ENCODE results near the gene EFNA5. TPM values are rescaled to one million over a fixed set of nuclear protein-coding genes. Genes with fewer than 3 reads are reported as not detected.

The EFNA5 gene
- total and polyA plus RNA-seq, 2 donors from 2014 or later: 5.9 to 54.4 TPM

DNA sequence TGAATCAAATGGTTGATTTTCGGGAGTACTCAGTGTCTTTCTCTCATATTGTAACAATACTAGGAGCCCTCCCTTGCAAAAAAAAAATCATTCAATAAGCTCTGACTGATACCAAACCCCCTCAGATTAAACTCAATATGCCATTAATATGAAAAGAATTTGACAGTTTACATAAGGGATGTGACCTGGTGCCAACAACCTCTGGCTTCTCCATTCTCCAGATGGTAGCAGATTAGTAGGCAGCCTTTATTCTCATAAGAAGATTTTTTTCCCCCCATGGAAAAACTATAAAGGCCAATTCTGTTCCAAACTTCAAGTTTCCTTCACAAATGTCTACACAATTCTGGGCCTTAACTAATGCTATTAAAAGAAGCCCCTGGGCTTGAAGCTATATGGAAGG is 96.5 kb downstream of the EFNA5 start:
- intact Hi-C loops (cut with DNase I): no loop called here
- TF ChIP-seq, protein P1, sequence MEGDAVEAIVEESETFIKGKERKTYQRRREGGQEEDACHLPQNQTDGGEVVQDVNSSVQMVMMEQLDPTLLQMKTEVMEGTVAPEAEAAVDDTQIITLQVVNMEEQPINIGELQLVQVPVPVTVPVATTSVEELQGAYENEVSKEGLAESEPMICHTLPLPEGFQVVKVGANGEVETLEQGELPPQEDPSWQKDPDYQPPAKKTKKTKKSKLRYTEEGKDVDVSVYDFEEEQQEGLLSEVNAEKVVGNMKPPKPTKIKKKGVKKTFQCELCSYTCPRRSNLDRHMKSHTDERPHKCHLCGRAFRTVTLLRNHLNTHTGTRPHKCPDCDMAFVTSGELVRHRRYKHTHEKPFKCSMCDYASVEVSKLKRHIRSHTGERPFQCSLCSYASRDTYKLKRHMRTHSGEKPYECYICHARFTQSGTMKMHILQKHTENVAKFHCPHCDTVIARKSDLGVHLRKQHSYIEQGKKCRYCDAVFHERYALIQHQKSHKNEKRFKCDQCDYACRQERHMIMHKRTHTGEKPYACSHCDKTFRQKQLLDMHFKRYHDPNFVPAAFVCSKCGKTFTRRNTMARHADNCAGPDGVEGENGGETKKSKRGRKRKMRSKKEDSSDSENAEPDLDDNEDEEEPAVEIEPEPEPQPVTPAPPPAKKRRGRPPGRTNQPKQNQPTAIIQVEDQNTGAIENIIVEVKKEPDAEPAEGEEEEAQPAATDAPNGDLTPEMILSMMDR (IDR thresholded peaks at IDR 0.05; ENCODE audit: borderline replicate concordance, extremely low read depth, insufficient read depth): no peak
- H3K27me3 ChIP-seq (ENCODE audit: control insufficient read depth, insufficient read depth, low read length): no peaks in the 10 kb centered on the region
- no peak overlapping the region for H3K4me3 ChIP-seq (ENCODE audit: low read length in 3 of 3)
- FAIRE-seq: no peak
- no peaks in the 10 kb centered on the region for H3K9me3 ChIP-seq (ENCODE audit: control insufficient read depth in 2 of 3, insufficient read depth in 1 of 3, low read length in 3 of 3)
- H3K36me3 ChIP-seq (ENCODE audit: control insufficient read depth in 2 of 3, insufficient read depth in 3 of 3, low read length in 3 of 3): no peaks in the 10 kb centered on the region
- DNase-seq: no peak
- H3K9ac ChIP-seq (ENCODE audit: low read length in 3 of 3): no peak overlapping the region
- peaks cover 3 to 8% (median 6%) of the 10 kb centered on the region in 3 donors for H3K4me1 ChIP-seq (ENCODE audit: control insufficient read depth in 2 of 3, insufficient read depth in 2 of 3, low read depth in 1 of 3, low read length in 3 of 3)
- H3K27ac ChIP-seq (ENCODE audit: low read depth in 2 of 2, low read length in 2 of 2): no peak overlapping the region

- TF ChIP-seq, protein P1 (IDR thresholded peaks at IDR 0.05; ENCODE audit: borderline replicate concordance, extremely low read depth, insufficient read depth): no peak
- FAIRE-seq (no peak), DNase-seq (no peak)
- Histone ChIP-seq H3K4me3 (ENCODE audit: low read length in 3 of 3) (no peak overlapping the region), H3K27ac (ENCODE audit: low read depth in 2 of 2, low read length in 2 of 2) (no peak overlapping the region), H3K36me3 (ENCODE audit: control insufficient read depth in 2 of 3, insufficient read depth in 3 of 3, low read length in 3 of 3) (no peaks in the 10 kb centered on the region), H3K4me1 (ENCODE audit: control insufficient read depth in 2 of 3, insufficient read depth in 2 of 3, low read depth in 1 of 3, low read length in 3 of 3) (peaks cover 0 to 8% (median 6%) of the 10 kb centered on the region in 3 donors), H3K9me3 (ENCODE audit: control insufficient read depth in 2 of 3, insufficient read depth in 1 of 3, low read length in 3 of 3) (no peaks in the 10 kb centered on the region), H3K9ac (ENCODE audit: low read length in 3 of 3) (peak overlapping the region in 1 of 3 donors; percentile 17), H3K27me3 (ENCODE audit: control insufficient read depth, insufficient read depth, low read length) (no peaks in the 10 kb centered on the region)
- intact Hi-C loops (cut with DNase I): no loop called here
Observed at GRCh38 chr5:107572715-107573368, 97.9 kb downstream of the EFNA5 start.

- peak overlapping the region; percentile 47 to 83 (median 64) for H3K4me3 ChIP-seq (ENCODE audit: low read length in 3 of 3)
- TF ChIP-seq, protein P1 (IDR thresholded peaks at IDR 0.05; ENCODE audit: borderline replicate concordance, extremely low read depth, insufficient read depth): peak; percentile 93
- DNase-seq: peak; percentile 95 to 97 (median 97)
- peak overlapping the region; percentile 2 to 72 (median 59) for H3K9ac ChIP-seq (ENCODE audit: low read length in 3 of 3)
- intact Hi-C loops (cut with DNase I): no loop called here
- peaks cover 0 to 8% (median 6%) of the 10 kb centered on the region in 3 donors for H3K4me1 ChIP-seq (ENCODE audit: control insufficient read depth in 2 of 3, insufficient read depth in 2 of 3, low read depth in 1 of 3, low read length in 3 of 3)
- no peaks in the 10 kb centered on the region for H3K9me3 ChIP-seq (ENCODE audit: control insufficient read depth in 2 of 3, insufficient read depth in 1 of 3, low read length in 3 of 3)
- H3K27me3 ChIP-seq (ENCODE audit: control insufficient read depth, insufficient read depth, low read length): no peaks in the 10 kb centered on the region
- no peaks in the 10 kb centered on the region for H3K36me3 ChIP-seq (ENCODE audit: control insufficient read depth in 2 of 3, insufficient read depth in 3 of 3, low read length in 3 of 3)
- FAIRE-seq: peak; percentile 62
- peak overlapping the region; percentile 2 to 73 for H3K27ac ChIP-seq (ENCODE audit: low read depth in 2 of 2, low read length in 2 of 2)
Observed at GRCh38 chr5:107571621-107572536, 98.9 kb downstream of the EFNA5 start.

Data from kidney (tissue), 14 donors.